ENCODE measurements around the gene SFRP5. TPM values are rescaled to one million over a fixed set of nuclear protein-coding genes. Genes with fewer than 3 reads are reported as not detected.

Gene SFRP5
- total RNA-seq, 1 experiment from 2014 or later, result not detected

DNA sequence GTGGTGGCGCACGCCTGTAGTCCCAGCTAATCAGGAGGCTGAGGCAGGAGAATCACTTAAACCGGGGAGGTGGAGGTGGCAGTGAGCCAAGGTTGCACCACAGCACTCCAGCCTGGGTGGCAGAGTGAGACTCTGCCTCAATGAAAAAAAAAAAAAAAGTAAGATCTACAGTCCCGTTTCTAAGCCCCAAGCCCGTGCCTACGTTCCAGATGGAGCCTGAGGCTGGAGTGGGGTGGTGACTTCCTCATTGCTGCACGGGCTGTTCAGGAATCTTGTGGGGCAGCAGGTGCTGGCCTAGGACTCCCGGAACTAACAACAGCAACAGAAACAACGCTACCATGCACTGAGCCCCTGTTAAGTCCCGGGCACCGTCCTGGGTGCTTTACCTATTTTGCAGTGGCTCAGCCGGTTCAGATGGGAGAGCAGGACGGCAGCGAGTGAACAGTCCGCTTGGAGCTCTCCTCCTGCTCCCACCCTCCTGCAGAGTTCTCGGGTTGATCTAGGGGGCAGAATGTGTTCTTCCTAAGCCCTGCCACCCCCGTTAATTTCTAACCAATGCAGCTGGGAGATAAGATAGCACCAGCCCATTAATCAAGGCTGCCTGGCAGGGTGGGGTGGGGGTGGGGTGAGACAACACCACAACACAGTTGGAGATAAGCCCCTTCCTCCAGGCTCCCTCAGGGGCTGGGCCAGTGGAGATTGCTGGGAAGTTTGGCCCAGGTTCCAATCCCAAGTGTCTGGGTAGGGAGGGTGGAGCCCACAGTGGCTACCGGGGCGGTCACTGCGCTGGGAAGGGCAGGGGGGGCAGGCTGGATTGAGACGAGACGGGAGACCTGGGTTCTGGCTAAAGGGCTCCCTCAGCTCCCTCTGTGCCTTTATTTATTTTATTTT, 17.0 kb upstream of the SFRP5 start:
- no peaks in the 10 kb centered on the region for H4K20me1 ChIP-seq (ENCODE audit: insufficient read depth)
- CTCF ChIA-PET, result interaction anchor here (8.2 kb wide), 1 partner anchor 80 kb away, joined by 51 read pairs; no protein-coding TSS in a partner anchor
- H3K79me2 ChIP-seq (ENCODE audit: insufficient read depth, low read length), result no peaks in the 10 kb centered on the region
- POLR2A ChIA-PET, result no interaction called here
- H3K9ac ChIP-seq (ENCODE audit: low read length), result no peak overlapping the region
- BruUV-seq (replicated peaks), result no TSS peak
- H3K4me3 ChIP-seq (replicated peaks in 1 of 2; ENCODE audit: low read depth in 1 of 2, low read length in 2 of 2), result no peak overlapping the region
- no peak overlapping the region for H3K4me2 ChIP-seq (ENCODE audit: low read length)
- RAD21 ChIA-PET (ENCODE audit: low non-redundant PET in 1 of 2, low total read pairs in 2 of 2, uncharacterized antibody in 2 of 2, unreplicated experiment in 2 of 2), result no interaction called here
- H3K27ac ChIP-seq (ENCODE audit: low read depth, low read length), result no peak overlapping the region
- H3K36me3 ChIP-seq (ENCODE audit: control insufficient read depth in 1 of 2, insufficient read depth in 2 of 2, low read length in 2 of 2), result no peaks in the 10 kb centered on the region
- TF ChIP-seq FOSL1 (IDR thresholded peaks at IDR 0.05; ENCODE audit: low read depth), result no peak
- no peak for TF ChIP-seq ELF1 (IDR thresholded peaks at IDR 0.05; ENCODE audit: borderline replicate concordance, low read depth)
- TF ChIP-seq JUND (IDR thresholded peaks at IDR 0.05), result no peak
- TF ChIP-seq YY1 (IDR thresholded peaks at IDR 0.05; ENCODE audit: extremely low read depth, insufficient replicate concordance, low read depth, low read length), result no peak
- TF ChIP-seq ZNF274 (IDR thresholded peaks at IDR 0.05; ENCODE audit: low read depth, low read length), result no peak
- TF ChIP-seq, protein P1, sequence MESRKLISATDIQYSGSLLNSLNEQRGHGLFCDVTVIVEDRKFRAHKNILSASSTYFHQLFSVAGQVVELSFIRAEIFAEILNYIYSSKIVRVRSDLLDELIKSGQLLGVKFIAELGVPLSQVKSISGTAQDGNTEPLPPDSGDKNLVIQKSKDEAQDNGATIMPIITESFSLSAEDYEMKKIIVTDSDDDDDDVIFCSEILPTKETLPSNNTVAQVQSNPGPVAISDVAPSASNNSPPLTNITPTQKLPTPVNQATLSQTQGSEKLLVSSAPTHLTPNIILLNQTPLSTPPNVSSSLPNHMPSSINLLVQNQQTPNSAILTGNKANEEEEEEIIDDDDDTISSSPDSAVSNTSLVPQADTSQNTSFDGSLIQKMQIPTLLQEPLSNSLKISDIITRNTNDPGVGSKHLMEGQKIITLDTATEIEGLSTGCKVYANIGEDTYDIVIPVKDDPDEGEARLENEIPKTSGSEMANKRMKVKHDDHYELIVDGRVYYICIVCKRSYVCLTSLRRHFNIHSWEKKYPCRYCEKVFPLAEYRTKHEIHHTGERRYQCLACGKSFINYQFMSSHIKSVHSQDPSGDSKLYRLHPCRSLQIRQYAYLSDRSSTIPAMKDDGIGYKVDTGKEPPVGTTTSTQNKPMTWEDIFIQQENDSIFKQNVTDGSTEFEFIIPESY (IDR thresholded peaks at IDR 0.05; ENCODE audit: extremely low read depth, insufficient replicate concordance, low read length), result no peak
- TF ChIP-seq ZFX (IDR thresholded peaks at IDR 0.05), result no peak
- TF ChIP-seq, protein P2, sequence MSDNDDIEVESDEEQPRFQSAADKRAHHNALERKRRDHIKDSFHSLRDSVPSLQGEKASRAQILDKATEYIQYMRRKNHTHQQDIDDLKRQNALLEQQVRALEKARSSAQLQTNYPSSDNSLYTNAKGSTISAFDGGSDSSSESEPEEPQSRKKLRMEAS (IDR thresholded peaks at IDR 0.05), result no peak
- TF ChIP-seq EZH2 (IDR thresholded peaks at IDR 0.05), result no peak
- no peak for TF ChIP-seq SIN3A (IDR thresholded peaks at IDR 0.05; ENCODE audit: low read depth)
- TF ChIP-seq EGR1 (IDR thresholded peaks at IDR 0.05; ENCODE audit: low read depth), result no peak
- no peak for TF ChIP-seq TCF7L2 (IDR thresholded peaks at IDR 0.05; ENCODE audit: borderline replicate concordance, extremely low read depth, insufficient read depth, insufficient read length)
- TF ChIP-seq, protein P3, sequence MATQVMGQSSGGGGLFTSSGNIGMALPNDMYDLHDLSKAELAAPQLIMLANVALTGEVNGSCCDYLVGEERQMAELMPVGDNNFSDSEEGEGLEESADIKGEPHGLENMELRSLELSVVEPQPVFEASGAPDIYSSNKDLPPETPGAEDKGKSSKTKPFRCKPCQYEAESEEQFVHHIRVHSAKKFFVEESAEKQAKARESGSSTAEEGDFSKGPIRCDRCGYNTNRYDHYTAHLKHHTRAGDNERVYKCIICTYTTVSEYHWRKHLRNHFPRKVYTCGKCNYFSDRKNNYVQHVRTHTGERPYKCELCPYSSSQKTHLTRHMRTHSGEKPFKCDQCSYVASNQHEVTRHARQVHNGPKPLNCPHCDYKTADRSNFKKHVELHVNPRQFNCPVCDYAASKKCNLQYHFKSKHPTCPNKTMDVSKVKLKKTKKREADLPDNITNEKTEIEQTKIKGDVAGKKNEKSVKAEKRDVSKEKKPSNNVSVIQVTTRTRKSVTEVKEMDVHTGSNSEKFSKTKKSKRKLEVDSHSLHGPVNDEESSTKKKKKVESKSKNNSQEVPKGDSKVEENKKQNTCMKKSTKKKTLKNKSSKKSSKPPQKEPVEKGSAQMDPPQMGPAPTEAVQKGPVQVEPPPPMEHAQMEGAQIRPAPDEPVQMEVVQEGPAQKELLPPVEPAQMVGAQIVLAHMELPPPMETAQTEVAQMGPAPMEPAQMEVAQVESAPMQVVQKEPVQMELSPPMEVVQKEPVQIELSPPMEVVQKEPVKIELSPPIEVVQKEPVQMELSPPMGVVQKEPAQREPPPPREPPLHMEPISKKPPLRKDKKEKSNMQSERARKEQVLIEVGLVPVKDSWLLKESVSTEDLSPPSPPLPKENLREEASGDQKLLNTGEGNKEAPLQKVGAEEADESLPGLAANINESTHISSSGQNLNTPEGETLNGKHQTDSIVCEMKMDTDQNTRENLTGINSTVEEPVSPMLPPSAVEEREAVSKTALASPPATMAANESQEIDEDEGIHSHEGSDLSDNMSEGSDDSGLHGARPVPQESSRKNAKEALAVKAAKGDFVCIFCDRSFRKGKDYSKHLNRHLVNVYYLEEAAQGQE (IDR thresholded peaks at IDR 0.05; ENCODE audit: low read depth), result no peak
- TF ChIP-seq, protein P4, sequence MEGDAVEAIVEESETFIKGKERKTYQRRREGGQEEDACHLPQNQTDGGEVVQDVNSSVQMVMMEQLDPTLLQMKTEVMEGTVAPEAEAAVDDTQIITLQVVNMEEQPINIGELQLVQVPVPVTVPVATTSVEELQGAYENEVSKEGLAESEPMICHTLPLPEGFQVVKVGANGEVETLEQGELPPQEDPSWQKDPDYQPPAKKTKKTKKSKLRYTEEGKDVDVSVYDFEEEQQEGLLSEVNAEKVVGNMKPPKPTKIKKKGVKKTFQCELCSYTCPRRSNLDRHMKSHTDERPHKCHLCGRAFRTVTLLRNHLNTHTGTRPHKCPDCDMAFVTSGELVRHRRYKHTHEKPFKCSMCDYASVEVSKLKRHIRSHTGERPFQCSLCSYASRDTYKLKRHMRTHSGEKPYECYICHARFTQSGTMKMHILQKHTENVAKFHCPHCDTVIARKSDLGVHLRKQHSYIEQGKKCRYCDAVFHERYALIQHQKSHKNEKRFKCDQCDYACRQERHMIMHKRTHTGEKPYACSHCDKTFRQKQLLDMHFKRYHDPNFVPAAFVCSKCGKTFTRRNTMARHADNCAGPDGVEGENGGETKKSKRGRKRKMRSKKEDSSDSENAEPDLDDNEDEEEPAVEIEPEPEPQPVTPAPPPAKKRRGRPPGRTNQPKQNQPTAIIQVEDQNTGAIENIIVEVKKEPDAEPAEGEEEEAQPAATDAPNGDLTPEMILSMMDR (IDR thresholded peaks at IDR 0.05 in 2 of 3, conservative IDR thresholded peaks at IDR 0.05 in 1 of 3; ENCODE audit: borderline replicate concordance in 1 of 3, insufficient read depth in 1 of 3, low read depth in 2 of 3, low read length in 2 of 3), result no peak
- no peak for TF ChIP-seq RAD21 (IDR thresholded peaks at IDR 0.05; ENCODE audit: low read depth)
- no peak for TF ChIP-seq CBX3 (IDR thresholded peaks at IDR 0.05; ENCODE audit: low read depth)
- H2AFZ ChIP-seq (ENCODE audit: low read depth, low read length, poor library complexity, severe bottlenecking), result no peak overlapping the region
- DNase-seq (ENCODE audit: low read depth, low spot score), result no peak
- H3K9me3 ChIP-seq (ENCODE audit: control insufficient read depth in 1 of 2, insufficient read depth in 1 of 2, low read depth in 1 of 2, low read length in 2 of 2), result no peaks in the 10 kb centered on the region
- intact Hi-C loops (cut with micrococcal nuclease), result no loop called here
- H3K27me3 ChIP-seq (ENCODE audit: insufficient read depth, low read length), result no peaks in the 10 kb centered on the region
- ATAC-seq, result no peak
- no peaks in the 10 kb centered on the region for H3K4me1 ChIP-seq (ENCODE audit: control insufficient read depth in 1 of 2, insufficient read depth in 2 of 2, low read length in 2 of 2)
- no peaks in the 10 kb centered on the region for H3K9me2 ChIP-seq (ENCODE audit: insufficient read depth)

All from HCT116 (cell line).